Measurements from ENCODE around the gene TGFBR3. TPM values are rescaled to one million over a fixed set of nuclear protein-coding genes. Genes with fewer than 3 reads are reported as not detected.
"Not testable (repeated sequence)": the region's sequence is repeated elsewhere in the genome, so short reads cannot be mapped to it uniquely, and the experiment has no call there.

The TGFBR3 gene
- total RNA-seq, 1 experiment from 2014 or later, result 3.1 TPM

- H3K4me1 ChIP-seq (ENCODE audit: insufficient read depth, low read length, poor library complexity, severe bottlenecking), result peaks cover 5% of the 10 kb centered on the region
- H3K4me3 ChIP-seq (ENCODE audit: low read depth, low read length, poor library complexity, severe bottlenecking), result no peak overlapping the region
- no peak for DNase-seq (ENCODE audit: low spot score)
- intact Hi-C loops (cut with micrococcal nuclease; ENCODE audit: unreplicated experiment), result no loop called here
- no TSS peak for BruUV-seq (replicated peaks)
- TF ChIP-seq EZH2 (IDR thresholded peaks at IDR 0.05; ENCODE audit: borderline replicate concordance, low read depth, low read length, poor library complexity, severe bottlenecking) (no peak), CTCF (conservative IDR thresholded peaks at IDR 0.05; ENCODE audit: low read depth, low read length) (no peak)
- ChIA-PET POLR2A (ENCODE audit: low non-redundant PET) (interaction anchor here (0.7 kb wide), 1 partner anchor 10 kb away, joined by 3 read pairs; no protein-coding TSS in a partner anchor), CTCF (no interaction called here)
- H3K27ac ChIP-seq (ENCODE audit: low read depth, low read length, poor library complexity, severe bottlenecking), result no peak overlapping the region
- no peaks in the 10 kb centered on the region for H3K36me3 ChIP-seq (ENCODE audit: insufficient read depth, low read length, poor library complexity, severe bottlenecking)
- H3K9me3 ChIP-seq (ENCODE audit: low read depth, low read length, poor library complexity, severe bottlenecking), result no peaks in the 10 kb centered on the region
- H3K27me3 ChIP-seq (replicated peaks; ENCODE audit: insufficient read depth, low read depth, low read length, poor library complexity), result no peaks in the 10 kb centered on the region
Observed at GRCh38 chr1:91854852-91855534, 31.0 kb downstream of the TGFBR3 start.

GRCh38 chr1:91853397-91853796 is 32.6 kb downstream of the TGFBR3 start:
- DNase-seq (ENCODE audit: low spot score), result no peak
- Histone ChIP-seq H3K4me3 (ENCODE audit: low read depth, low read length, poor library complexity, severe bottlenecking) (no peak overlapping the region), H3K9me3 (ENCODE audit: low read depth, low read length, poor library complexity, severe bottlenecking) (no peaks in the 10 kb centered on the region), H3K27me3 (replicated peaks; ENCODE audit: insufficient read depth, low read depth, low read length, poor library complexity) (no peaks in the 10 kb centered on the region), H3K36me3 (ENCODE audit: insufficient read depth, low read length, poor library complexity, severe bottlenecking) (no peaks in the 10 kb centered on the region), H3K27ac (ENCODE audit: low read depth, low read length, poor library complexity, severe bottlenecking) (no peak overlapping the region), H3K4me1 (ENCODE audit: insufficient read depth, low read length, poor library complexity, severe bottlenecking) (peaks cover 5% of the 10 kb centered on the region)
- intact Hi-C loops (cut with micrococcal nuclease; ENCODE audit: unreplicated experiment), result no loop called here
- CTCF ChIA-PET, result no interaction called here
- no TSS peak for BruUV-seq (replicated peaks)
- no peak for TF ChIP-seq EZH2 (IDR thresholded peaks at IDR 0.05; ENCODE audit: borderline replicate concordance, low read depth, low read length, poor library complexity, severe bottlenecking)
- no peak for TF ChIP-seq CTCF (conservative IDR thresholded peaks at IDR 0.05; ENCODE audit: low read depth, low read length)
- POLR2A ChIA-PET (ENCODE audit: low non-redundant PET), result no interaction called here

- POLR2A ChIA-PET (ENCODE audit: low non-redundant PET), result not testable (repeated sequence)
Observed at GRCh38 chr1:91852011-91852410, 33.9 kb downstream of the TGFBR3 start.

More at GRCh38 chr1:91852011-91852410, 33.9 kb downstream of the TGFBR3 start:
- intact Hi-C loops (cut with micrococcal nuclease; ENCODE audit: unreplicated experiment); H3K4me3 ChIP-seq (ENCODE audit: low read depth, low read length, poor library complexity, severe bottlenecking); H3K27me3 ChIP-seq (replicated peaks; ENCODE audit: insufficient read depth, low read depth, low read length, poor library complexity); CTCF ChIA-PET; H3K4me1 ChIP-seq (ENCODE audit: insufficient read depth, low read length, poor library complexity, severe bottlenecking); DNase-seq (ENCODE audit: low spot score); H3K9me3 ChIP-seq (ENCODE audit: low read depth, low read length, poor library complexity, severe bottlenecking); BruUV-seq (replicated peaks); H3K36me3 ChIP-seq (ENCODE audit: insufficient read depth, low read length, poor library complexity, severe bottlenecking); H3K27ac ChIP-seq (ENCODE audit: low read depth, low read length, poor library complexity, severe bottlenecking): not testable (repeated sequence)

All from A673 (cell line).